MCF 10A (cell line): ENCODE measurements around the gene ILRUN. TPM values are rescaled to one million over a fixed set of nuclear protein-coding genes. Genes with fewer than 3 reads are reported as not detected.
A peak's percentile ranks its signal among the peaks of the same experiment; 100 is the strongest.

Source experiments
- BruUV-seq: library from RNA; stranded (reverse); fragments of 400-500 nt; replicated peaks from 2 replicates; lab custom pipeline; 2021; lab: Mats Ljungman, UMichigan
- CTCF ChIA-PET: fragments of 300-600 bp; sonication (Branson Sonifier 250); formaldehyde crosslinking; extraction: SDS; loops from one replicate; lab custom pipeline; 2021; ENCODE audit warnings: antibody characterized with exemption, inconsistent platforms; lab: Yijun Ruan, JAX
- POLR2A ChIA-PET: fragments of 300-600, 350-650 bp; sonication (Branson Sonifier 250); formaldehyde crosslinking; extraction: SDS; loops from one replicate; lab custom pipeline; 2020; ENCODE audit warnings: antibody characterized with exemption, inconsistent platforms; lab: Yijun Ruan, JAX
- DNase-seq: peaks from one replicate; pipeline ENCODE4 v3.0.0-alpha.2; 2018; ENCODE audit not compliant: unreplicated experiment
- H3K27ac Mint-ChIP-seq: one replicate; pipeline ENCODE4 v1.8.0; 2022; ENCODE audit warnings: mild to moderate bottlenecking, low read depth, mixed read lengths; ENCODE audit not compliant: unreplicated experiment
- H3K27me3 Mint-ChIP-seq: one replicate; pipeline ENCODE4 v1.8.0; 2022; ENCODE audit warnings: mixed read lengths; ENCODE audit not compliant: insufficient read depth, unreplicated experiment
- H3K36me3 Mint-ChIP-seq: one replicate; pipeline ENCODE4 v1.8.0; 2022; ENCODE audit warnings: mild to moderate bottlenecking, moderate library complexity, mixed read lengths; ENCODE audit not compliant: insufficient read depth, unreplicated experiment
- H3K4me1 Mint-ChIP-seq: one replicate; pipeline ENCODE4 v1.8.0; 2022; ENCODE audit warnings: mixed read lengths; ENCODE audit not compliant: insufficient read depth, unreplicated experiment
- H3K4me3 Mint-ChIP-seq: one replicate; pipeline ENCODE4 v1.8.0; 2022; ENCODE audit warnings: mild to moderate bottlenecking, moderate library complexity, mixed read lengths; ENCODE audit not compliant: unreplicated experiment
- H3K9me3 Mint-ChIP-seq: one replicate; pipeline ENCODE4 v1.8.0; 2022; ENCODE audit warnings: mixed read lengths; ENCODE audit not compliant: unreplicated experiment
- intact Hi-C: fragments of 100-400 bp; cut with micrococcal nuclease; formaldehyde crosslinking; loops from 2 replicates; pipeline ENCODE4 v1.14.1; 2022
- total RNA-seq: library from RNA; stranded (reverse); gene quantifications from 2 replicates; pipeline ENCODE4 v1.2.3, GENCODE V29; 2022
- TF ChIP-seq, protein P1 (sequence below): fragments of 200-600 bp; IDR thresholded peaks from one replicate; pipeline ENCODE4 v1.8.0; 2022; ENCODE audit warnings: antibody characterized with exemption, mild to moderate bottlenecking; ENCODE audit not compliant: unreplicated experiment

Gene ILRUN
- total RNA-seq, 1 experiment from 2014 or later: 50.8 TPM

DNA sequence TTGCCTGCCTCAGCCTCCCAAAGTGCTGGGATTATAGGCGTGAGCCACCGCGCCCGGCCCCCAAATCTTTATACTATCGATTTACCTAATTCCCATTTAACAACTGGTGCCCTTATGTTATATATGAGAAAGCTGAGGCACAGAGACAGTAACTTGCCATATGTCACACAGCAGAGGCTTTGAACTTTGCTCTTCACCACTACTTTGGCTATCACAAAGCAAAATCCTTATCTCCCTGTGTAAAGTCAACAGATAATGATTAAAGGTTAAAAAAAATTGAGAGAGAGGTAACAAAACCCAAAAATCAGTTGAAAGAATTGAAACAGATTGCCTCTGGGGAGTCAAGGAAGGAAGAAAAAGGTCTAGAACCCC is 22.3 kb downstream of the ILRUN start:
- H3K9me3 Mint-ChIP-seq: no peaks in the 10 kb centered on the region
- intact Hi-C loops: no loop called here
- TF ChIP-seq, protein P1, sequence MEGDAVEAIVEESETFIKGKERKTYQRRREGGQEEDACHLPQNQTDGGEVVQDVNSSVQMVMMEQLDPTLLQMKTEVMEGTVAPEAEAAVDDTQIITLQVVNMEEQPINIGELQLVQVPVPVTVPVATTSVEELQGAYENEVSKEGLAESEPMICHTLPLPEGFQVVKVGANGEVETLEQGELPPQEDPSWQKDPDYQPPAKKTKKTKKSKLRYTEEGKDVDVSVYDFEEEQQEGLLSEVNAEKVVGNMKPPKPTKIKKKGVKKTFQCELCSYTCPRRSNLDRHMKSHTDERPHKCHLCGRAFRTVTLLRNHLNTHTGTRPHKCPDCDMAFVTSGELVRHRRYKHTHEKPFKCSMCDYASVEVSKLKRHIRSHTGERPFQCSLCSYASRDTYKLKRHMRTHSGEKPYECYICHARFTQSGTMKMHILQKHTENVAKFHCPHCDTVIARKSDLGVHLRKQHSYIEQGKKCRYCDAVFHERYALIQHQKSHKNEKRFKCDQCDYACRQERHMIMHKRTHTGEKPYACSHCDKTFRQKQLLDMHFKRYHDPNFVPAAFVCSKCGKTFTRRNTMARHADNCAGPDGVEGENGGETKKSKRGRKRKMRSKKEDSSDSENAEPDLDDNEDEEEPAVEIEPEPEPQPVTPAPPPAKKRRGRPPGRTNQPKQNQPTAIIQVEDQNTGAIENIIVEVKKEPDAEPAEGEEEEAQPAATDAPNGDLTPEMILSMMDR: no peak
- H3K4me1 Mint-ChIP-seq: peaks cover 27% of the 10 kb centered on the region
- no peak for DNase-seq
- no peaks in the 10 kb centered on the region for H3K27me3 Mint-ChIP-seq
- peaks cover 26% of the 10 kb centered on the region for H3K36me3 Mint-ChIP-seq
- ChIA-PET CTCF (interaction anchor here (0.6 to 1.8 kb wide), 4 partner anchors 16 to 146 kb away, joined by 3 to 7 read pairs (median 4); no protein-coding TSS in a partner anchor), POLR2A (interaction anchor here (1.4 to 2.6 kb wide), 3 partner anchors 17 to 83 kb away, joined by 6 to 14 read pairs (median 10); partner anchors contain the start of genes ILRUN and SNRPC)
- BruUV-seq: no TSS peak
- no peak overlapping the region for H3K4me3 Mint-ChIP-seq
- H3K27ac Mint-ChIP-seq: no peak overlapping the region

DNA sequence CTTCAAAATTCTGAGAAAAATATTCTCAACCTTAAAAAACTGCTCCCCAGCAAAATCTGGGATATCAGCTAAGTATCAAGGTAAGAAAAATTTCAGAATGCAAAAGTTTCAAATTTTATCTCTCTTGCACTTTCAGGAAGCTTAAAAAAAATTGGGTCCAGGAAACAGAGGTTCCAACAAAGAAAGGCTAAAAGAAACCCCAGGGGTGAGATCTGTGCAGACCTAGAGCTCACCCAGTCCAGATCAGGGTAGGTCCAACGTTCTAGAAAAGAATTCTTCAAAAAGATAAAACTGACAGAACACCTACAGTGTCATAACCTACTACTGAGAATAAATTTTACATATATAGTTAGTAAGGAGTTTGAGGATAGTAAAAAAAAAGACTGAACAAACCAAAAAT is 23.5 kb downstream of the ILRUN start:
- intact Hi-C loops: no loop called here
- H3K36me3 Mint-ChIP-seq: peaks cover 17% of the 10 kb centered on the region
- H3K9me3 Mint-ChIP-seq: no peaks in the 10 kb centered on the region
- TF ChIP-seq, protein P1: no peak
- DNase-seq: no peak
- no TSS peak for BruUV-seq
- no peak overlapping the region for H3K4me3 Mint-ChIP-seq
- ChIA-PET POLR2A (interaction anchor here (0.7 to 2.1 kb wide), 9 partner anchors 8 to 618 kb away, joined by 3 to 9 read pairs (median 4); partner anchors contain the start of genes ILRUN, SNRPC and TAF11), CTCF (interaction anchor here (0.6 kb wide), 1 partner anchor 425 kb away, joined by 3 read pairs; no protein-coding TSS in a partner anchor)
- no peaks in the 10 kb centered on the region for H3K27me3 Mint-ChIP-seq
- H3K27ac Mint-ChIP-seq: peak overlapping the region; percentile 65
- peaks cover 23% of the 10 kb centered on the region for H3K4me1 Mint-ChIP-seq

DNA sequence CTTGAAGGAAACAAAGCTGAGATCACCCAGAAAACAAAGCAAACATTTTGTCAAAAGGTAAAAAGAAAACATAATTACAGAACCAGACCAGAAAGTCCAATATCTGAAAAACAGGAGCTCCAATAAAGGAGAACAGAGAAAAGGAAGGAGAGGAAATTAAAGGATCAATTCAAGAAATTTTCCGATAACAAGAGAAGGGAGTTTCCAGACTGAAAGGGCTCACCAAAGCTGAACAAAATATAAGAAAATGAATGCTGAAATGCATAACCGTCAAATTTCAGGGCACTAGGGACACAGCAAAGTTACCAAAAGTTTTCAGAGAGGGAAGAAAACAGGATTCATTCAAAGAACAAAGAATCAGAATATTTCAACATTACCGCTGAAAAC is 23.9 kb downstream of the ILRUN start:
- Mint-ChIP-seq H3K4me3 (no peak overlapping the region), H3K9me3 (no peaks in the 10 kb centered on the region), H3K27ac (peak overlapping the region; percentile 65), H3K36me3 (peaks cover 16% of the 10 kb centered on the region), H3K27me3 (no peaks in the 10 kb centered on the region), H3K4me1 (peaks cover 23% of the 10 kb centered on the region)
- TF ChIP-seq, protein P1: no peak
- no peak for DNase-seq
- CTCF ChIA-PET: interaction anchor here (0.6 to 0.7 kb wide), 2 partner anchors 134 to 425 kb away, joined by 3 read pairs; no protein-coding TSS in a partner anchor
- no TSS peak for BruUV-seq
- POLR2A ChIA-PET: interaction anchor here (0.7 to 2.1 kb wide), 9 partner anchors 8 to 617 kb away, joined by 3 to 9 read pairs (median 4); partner anchors contain the start of genes ILRUN, SNRPC and TAF11
- intact Hi-C loops: no loop called here

DNA sequence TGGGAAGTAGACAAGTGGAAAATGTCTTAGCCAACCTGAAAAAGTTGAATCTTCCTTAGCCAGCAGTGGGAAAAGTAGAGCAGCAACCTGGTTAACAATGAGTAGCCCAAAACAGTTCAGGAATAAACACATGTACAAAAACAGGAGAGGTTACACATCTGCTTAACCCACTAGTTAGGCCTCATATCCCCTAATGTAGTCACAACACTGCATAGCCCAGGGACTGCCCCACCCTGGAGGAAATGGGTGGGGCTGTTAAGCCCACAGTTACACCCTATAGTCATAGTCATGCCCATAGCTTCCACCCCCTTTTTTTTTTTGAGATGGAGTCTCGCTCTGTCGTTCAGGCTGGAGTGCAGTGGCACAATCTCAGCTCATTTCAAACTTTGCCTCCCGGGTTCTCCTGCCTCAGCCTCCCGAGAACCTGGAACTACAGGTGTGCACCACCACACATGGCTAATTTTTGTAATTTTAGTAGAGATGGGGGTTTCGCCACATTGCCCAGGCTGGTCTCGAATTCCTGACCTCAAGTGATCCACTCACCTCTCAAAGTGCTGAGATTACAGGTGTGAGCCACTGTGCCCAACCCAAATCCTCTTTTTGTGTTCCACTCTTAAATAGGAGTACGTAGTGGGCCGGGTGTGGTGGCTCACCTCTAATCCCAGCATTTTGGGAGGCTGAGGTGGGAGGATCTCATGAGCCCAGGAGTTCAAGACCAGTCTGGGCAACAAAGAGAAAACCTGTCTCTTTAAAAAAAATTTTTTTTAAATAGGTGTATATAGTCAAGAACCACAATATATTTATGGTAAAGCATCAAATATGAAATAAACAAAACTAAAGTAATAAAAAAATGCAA is 24.5 kb downstream of the ILRUN start:
- Mint-ChIP-seq H3K9me3 (no peaks in the 10 kb centered on the region), H3K27ac (peak overlapping the region; percentile 65), H3K4me1 (peaks cover 23% of the 10 kb centered on the region), H3K4me3 (no peak overlapping the region), H3K27me3 (no peaks in the 10 kb centered on the region), H3K36me3 (peaks cover 12% of the 10 kb centered on the region)
- POLR2A ChIA-PET: interaction anchor here (0.8 to 2.1 kb wide), 10 partner anchors 8 to 216 kb away, joined by 3 to 9 read pairs (median 4); partner anchors contain the start of genes ILRUN, SNRPC and TAF11
- TF ChIP-seq, protein P1: no peak
- intact Hi-C loops: no loop called here
- peak; percentile 70 for DNase-seq
- CTCF ChIA-PET: interaction anchor here (0.7 to 1.0 kb wide), 2 partner anchors 36 to 134 kb away, joined by 3 read pairs; no protein-coding TSS in a partner anchor
- BruUV-seq: no TSS peak
